CD4-positive, alpha-beta T cell treated with Interleukin-6 for 4 hours (primary cell): Measurements from ENCODE around the gene C19orf18.

Experiments
- DNase-seq: peaks from one replicate; pipeline ENCODE4 v3.0.0-alpha.2; 2020; ENCODE audit warnings: mixed read lengths

The C19orf18 gene

GRCh38 chr19:57947088-57947418 lies 27.3 kb downstream of the C19orf18 start:
- DNase-seq = no peak

DNA sequence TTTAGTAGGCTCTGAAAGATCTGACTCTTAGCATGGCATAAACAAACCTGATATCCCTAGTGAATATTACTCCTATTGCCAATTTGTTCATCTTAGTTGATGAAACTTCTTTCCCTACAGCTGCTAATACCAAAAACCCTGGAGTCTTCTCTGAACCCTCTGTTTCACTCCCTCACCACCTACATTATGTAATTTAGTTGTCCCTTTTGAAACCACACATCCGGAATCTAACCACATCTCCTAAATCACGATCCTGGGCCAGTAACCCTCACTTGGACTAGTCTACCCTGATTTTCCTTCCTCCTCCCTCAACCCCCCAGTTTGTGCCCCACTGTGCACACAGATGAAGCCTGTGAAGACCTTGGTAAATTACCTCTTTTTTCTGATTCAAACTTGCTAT lies 28.0 kb downstream of the C19orf18 start:
- DNase-seq = no peak

GRCh38 chr19:57941593-57941992 lies 32.7 kb downstream of the C19orf18 start:
- no peak for DNase-seq

DNA sequence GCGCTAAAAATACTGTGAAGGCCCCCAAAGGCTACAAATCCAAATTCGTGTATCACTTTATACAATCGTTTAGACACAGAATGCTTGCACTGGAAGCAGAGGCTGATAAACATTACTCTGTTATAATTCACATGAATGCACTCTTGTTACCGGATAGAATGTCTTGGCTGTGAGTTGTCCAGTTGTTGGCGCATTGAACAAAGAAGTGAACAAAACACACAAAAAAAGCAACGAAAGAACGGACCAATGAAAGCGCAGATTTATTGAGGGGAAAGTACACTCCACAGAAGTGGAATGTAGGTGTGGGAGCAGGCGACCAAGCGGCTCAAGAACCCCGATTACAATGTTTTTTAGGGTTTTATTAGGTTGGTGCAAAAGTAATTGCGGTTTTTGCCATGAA lies 38.6 kb downstream of the C19orf18 start:
- no peak for DNase-seq

- peak; percentile 31 for DNase-seq
These were observed 39.3 kb downstream of the C19orf18 start, which contains the start of gene ZNF418 for GRCh38 chr19:57934820-57935665. ZNF418 (minus strand) TSS chr19:57935402; CDS start chr19:57933822, 1,580 bp downstream.

GRCh38 chr19:57927587-57927986 lies 46.7 kb downstream of the C19orf18 start:
- no peak for DNase-seq

- peak; percentile 83 for DNase-seq
These were observed 58.0 kb downstream of the C19orf18 start, which contains the start of gene ZNF417 for GRCh38 chr19:57916168-57916995. ZNF417 (minus strand) TSS chr19:57916592; CDS start chr19:57916411, 181 bp downstream.

DNA sequence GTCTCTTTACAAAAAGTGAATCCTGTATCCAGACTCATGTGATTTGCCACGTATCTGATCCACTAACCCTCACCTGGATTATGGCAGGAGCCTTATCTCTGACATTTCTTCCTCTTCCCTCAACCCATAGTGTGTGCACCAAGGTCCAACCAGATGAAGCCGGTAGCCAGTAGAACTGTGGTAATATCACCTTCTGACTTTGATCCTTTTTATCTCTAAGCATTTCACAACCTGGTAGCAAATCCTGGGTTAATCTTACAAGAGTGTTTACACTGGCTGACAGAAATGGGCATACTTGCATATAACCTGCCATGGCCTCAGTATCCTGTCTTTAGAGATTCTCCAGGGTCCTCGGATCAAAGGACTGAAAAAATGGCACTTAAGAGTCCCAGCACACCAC lies 59.8 kb downstream of the C19orf18 start:
- no peak for DNase-seq
